Right lobe of liver (tissue), 4 donors: ENCODE data around the gene PCDHGB4.
"Not testable (repeated sequence)": the region's sequence is repeated elsewhere in the genome, so short reads cannot be mapped to it uniquely, and the experiment has no call there.

Source experiments
- POLR2A ChIP-seq: fragments of 450-650 bp; IDR thresholded peaks from one replicate; pipeline ENCODE4 v1.6.1; 2017; ENCODE audit warnings: antibody characterized with exemption, mild to moderate bottlenecking
- TF ChIP-seq, protein P1 (sequence below), 4 donors: fragments of 200-600 bp in 3 of 4; fragments of 450-650 bp in 1 of 4; IDR thresholded peaks; one replicate each; pipeline versions ENCODE4 v1.5.1 to v1.8.0; 2016 to 2022; ENCODE audit warnings: antibody characterized with exemption in 4 of 4, mild to moderate bottlenecking in 2 of 4
- donor health status: DM: no; HTN: no; CAD: no.
- donor health status: DM: no; HTN: no; CAD: no.
- donor health status: DM: no; HTN: yes; CAD: no.

DNA sequence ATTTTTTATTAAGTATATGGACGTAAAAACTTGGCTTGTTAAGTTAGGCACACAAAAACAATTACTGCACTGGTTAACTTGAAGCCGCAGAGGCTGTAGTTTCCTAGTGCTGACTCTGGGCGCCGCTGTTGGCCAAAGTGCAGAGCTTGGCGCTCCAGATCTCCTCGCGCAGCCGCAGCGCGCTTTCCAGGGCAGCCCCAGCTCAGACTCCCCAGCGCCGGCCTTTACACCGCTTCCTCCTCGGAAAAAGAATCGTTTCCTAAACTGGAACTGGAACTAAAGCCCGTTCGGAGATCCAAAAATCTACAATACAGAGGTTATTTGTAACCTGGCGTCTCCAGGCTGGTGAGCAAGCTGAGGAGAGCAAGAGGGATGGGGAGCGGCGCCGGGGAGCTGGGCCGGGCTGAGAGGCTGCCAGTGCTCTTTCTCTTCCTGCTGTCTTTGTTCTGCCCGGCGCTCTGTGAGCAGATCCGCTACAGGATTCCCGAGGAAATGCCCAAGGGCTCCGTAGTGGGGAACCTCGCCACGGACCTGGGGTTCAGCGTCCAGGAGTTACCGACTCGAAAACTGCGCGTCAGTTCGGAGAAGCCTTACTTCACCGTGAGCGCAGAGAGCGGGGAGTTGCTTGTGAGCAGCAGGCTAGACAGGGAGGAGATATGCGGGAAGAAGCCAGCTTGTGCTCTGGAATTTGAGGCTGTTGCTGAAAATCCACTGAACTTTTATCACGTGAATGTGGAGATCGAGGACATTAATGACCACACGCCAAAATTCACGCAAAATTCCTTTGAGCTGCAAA, 10.5 kb downstream of the PCDHGB4 start, which contains the start of gene PCDHGB5:
- TF ChIP-seq, protein P1, sequence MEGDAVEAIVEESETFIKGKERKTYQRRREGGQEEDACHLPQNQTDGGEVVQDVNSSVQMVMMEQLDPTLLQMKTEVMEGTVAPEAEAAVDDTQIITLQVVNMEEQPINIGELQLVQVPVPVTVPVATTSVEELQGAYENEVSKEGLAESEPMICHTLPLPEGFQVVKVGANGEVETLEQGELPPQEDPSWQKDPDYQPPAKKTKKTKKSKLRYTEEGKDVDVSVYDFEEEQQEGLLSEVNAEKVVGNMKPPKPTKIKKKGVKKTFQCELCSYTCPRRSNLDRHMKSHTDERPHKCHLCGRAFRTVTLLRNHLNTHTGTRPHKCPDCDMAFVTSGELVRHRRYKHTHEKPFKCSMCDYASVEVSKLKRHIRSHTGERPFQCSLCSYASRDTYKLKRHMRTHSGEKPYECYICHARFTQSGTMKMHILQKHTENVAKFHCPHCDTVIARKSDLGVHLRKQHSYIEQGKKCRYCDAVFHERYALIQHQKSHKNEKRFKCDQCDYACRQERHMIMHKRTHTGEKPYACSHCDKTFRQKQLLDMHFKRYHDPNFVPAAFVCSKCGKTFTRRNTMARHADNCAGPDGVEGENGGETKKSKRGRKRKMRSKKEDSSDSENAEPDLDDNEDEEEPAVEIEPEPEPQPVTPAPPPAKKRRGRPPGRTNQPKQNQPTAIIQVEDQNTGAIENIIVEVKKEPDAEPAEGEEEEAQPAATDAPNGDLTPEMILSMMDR (IDR thresholded peaks at IDR 0.05): peak; percentile 47 to 70 (median 58)
- not testable (repeated sequence) for TF ChIP-seq POLR2A
